Measurements from ENCODE around the gene ABCA2. TPM values are rescaled to one million over a fixed set of nuclear protein-coding genes. Genes with fewer than 3 reads are reported as not detected.

ABCA2 gene
- total and polyA plus RNA-seq, 2 donors from 2014 or later = 39.2 to 72.1 TPM

- DNase-seq (no peak), FAIRE-seq (no peak)
- H3K9ac ChIP-seq (ENCODE audit: low read length in 3 of 3) = no peak overlapping the region
- no peaks in the 10 kb centered on the region for H3K36me3 ChIP-seq (ENCODE audit: control insufficient read depth in 2 of 3, insufficient read depth in 3 of 3, low read length in 3 of 3)
- no peak overlapping the region for H3K27ac ChIP-seq (ENCODE audit: low read depth in 2 of 2, low read length in 2 of 2)
- no peaks in the 10 kb centered on the region for H3K9me3 ChIP-seq (ENCODE audit: control insufficient read depth in 2 of 3, insufficient read depth in 1 of 3, low read length in 3 of 3)
- no peaks in the 10 kb centered on the region for H3K27me3 ChIP-seq (ENCODE audit: control insufficient read depth, insufficient read depth, low read length)
- peaks cover 0 to 22% (median 10%) of the 10 kb centered on the region in 3 donors for H3K4me1 ChIP-seq (ENCODE audit: control insufficient read depth in 2 of 3, insufficient read depth in 2 of 3, low read depth in 1 of 3, low read length in 3 of 3)
- no peak for TF ChIP-seq CTCF (IDR thresholded peaks at IDR 0.05; ENCODE audit: borderline replicate concordance, extremely low read depth, insufficient read depth)
- no peak overlapping the region for H3K4me3 ChIP-seq (ENCODE audit: low read length in 3 of 3)
- intact Hi-C loops (cut with DNase I) = loop anchor here (10.0 kb wide), 1 partner anchor 68 kb away; the partner anchor contains the start of gene LCN12
Observed at GRCh38 chr9:137023157-137023556, 4.9 kb downstream of the ABCA2 start.

GRCh38 chr9:137022662-137023008 is 5.4 kb downstream of the ABCA2 start:
- FAIRE-seq = no peak

GRCh38 chr9:137021979-137022661 is 5.9 kb downstream of the ABCA2 start:
- no peaks in the 10 kb centered on the region for H3K9me3 ChIP-seq (ENCODE audit: control insufficient read depth in 2 of 3, insufficient read depth in 1 of 3, low read length in 3 of 3)
- no peaks in the 10 kb centered on the region for H3K27me3 ChIP-seq (ENCODE audit: control insufficient read depth, insufficient read depth, low read length)
- FAIRE-seq = no peak
- no peak overlapping the region for H3K27ac ChIP-seq (ENCODE audit: low read depth in 2 of 2, low read length in 2 of 2)
- TF ChIP-seq CTCF (IDR thresholded peaks at IDR 0.05; ENCODE audit: borderline replicate concordance, extremely low read depth, insufficient read depth) = no peak
- peak in 2 of 5 donors; percentile 30 to 82 for DNase-seq
- H3K36me3 ChIP-seq (ENCODE audit: control insufficient read depth in 2 of 3, insufficient read depth in 3 of 3, low read length in 3 of 3) = peaks cover 0 to 3% (median 0%) of the 10 kb centered on the region in 3 donors
- H3K4me3 ChIP-seq (ENCODE audit: low read length in 3 of 3) = no peak overlapping the region
- peaks cover 0 to 17% (median 5%) of the 10 kb centered on the region in 3 donors for H3K4me1 ChIP-seq (ENCODE audit: control insufficient read depth in 2 of 3, insufficient read depth in 2 of 3, low read depth in 1 of 3, low read length in 3 of 3)
- no peak overlapping the region for H3K9ac ChIP-seq (ENCODE audit: low read length in 3 of 3)
- intact Hi-C loops (cut with DNase I) = loop anchor here (10.0 kb wide), 1 partner anchor 67 kb away; the partner anchor contains the start of gene LCN12

More at GRCh38 chr9:137022662-137023008, 5.4 kb downstream of the ABCA2 start:
- no peaks in the 10 kb centered on the region for H3K27me3 ChIP-seq (ENCODE audit: control insufficient read depth, insufficient read depth, low read length)
- H3K4me3 ChIP-seq (ENCODE audit: low read length in 3 of 3) = no peak overlapping the region
- no peaks in the 10 kb centered on the region for H3K9me3 ChIP-seq (ENCODE audit: control insufficient read depth in 2 of 3, insufficient read depth in 1 of 3, low read length in 3 of 3)
- no peaks in the 10 kb centered on the region for H3K36me3 ChIP-seq (ENCODE audit: control insufficient read depth in 2 of 3, insufficient read depth in 3 of 3, low read length in 3 of 3)
- TF ChIP-seq CTCF (IDR thresholded peaks at IDR 0.05; ENCODE audit: borderline replicate concordance, extremely low read depth, insufficient read depth) = no peak
- H3K9ac ChIP-seq (ENCODE audit: low read length in 3 of 3) = no peak overlapping the region
- H3K4me1 ChIP-seq (ENCODE audit: control insufficient read depth in 2 of 3, insufficient read depth in 2 of 3, low read depth in 1 of 3, low read length in 3 of 3) = peaks cover 0 to 22% (median 10%) of the 10 kb centered on the region in 3 donors
- intact Hi-C loops (cut with DNase I) = loop anchor here (10.0 kb wide), 1 partner anchor 68 kb away; the partner anchor contains the start of gene LCN12
- no peak overlapping the region for H3K27ac ChIP-seq (ENCODE audit: low read depth in 2 of 2, low read length in 2 of 2)
- no peak for DNase-seq

Data from kidney (tissue), 14 donors.